Measurements from ENCODE around the gene STK11.
"Not testable (repeated sequence)": the region's sequence is repeated elsewhere in the genome, so short reads cannot be mapped to it uniquely, and the experiment has no call there.

Gene STK11

GRCh38 chr19:1243768-1244692 lies 38.5 kb downstream of the STK11 start:
- no peaks in the 10 kb centered on the region for H3K4me1 ChIP-seq (ENCODE audit: control insufficient read depth, low read depth, low read length)
- no CpG with 5 or more reads among the region's 33 CpGs for WGBS (ENCODE audit: extremely low coverage, insufficient coverage, low lambda C conversion rate)
- H2BK5ac ChIP-seq (ENCODE audit: low read length): no peak overlapping the region
- H4K8ac ChIP-seq (ENCODE audit: low read depth, low read length): no peak overlapping the region
- H2BK15ac ChIP-seq (replicated peaks; ENCODE audit: low read depth): no peak overlapping the region
- H3K27me3 ChIP-seq (ENCODE audit: insufficient read depth, low read length, poor library complexity): no peaks in the 10 kb centered on the region
- H3K23ac ChIP-seq (ENCODE audit: low read length): no peak overlapping the region
- peaks cover 5% of the 10 kb centered on the region for H3K79me2 ChIP-seq (ENCODE audit: control insufficient read depth, insufficient read depth, low read length)
- no peak overlapping the region for H2AK5ac ChIP-seq (ENCODE audit: low read length)
- H3K18ac ChIP-seq (ENCODE audit: low read length): no peak overlapping the region
- no peaks in the 10 kb centered on the region for H3K36me3 ChIP-seq (ENCODE audit: control insufficient read depth, insufficient read depth, low read length)
- peaks cover 5% of the 10 kb centered on the region for H3K79me1 ChIP-seq (ENCODE audit: low read length)
- no peak overlapping the region for H2BK120ac ChIP-seq (ENCODE audit: low read depth, low read length)
- peak overlapping the region; percentile 50 for H3K9ac ChIP-seq (ENCODE audit: low read length)
- H3K4ac ChIP-seq (ENCODE audit: low read depth, low read length): no peak overlapping the region
- peak; percentile 82 for DNase-seq
- H4K5ac ChIP-seq (ENCODE audit: low read length): no peak overlapping the region
- no peak overlapping the region for H3K27ac ChIP-seq (ENCODE audit: low read depth, low read length)
- peak overlapping the region; percentile 79 for H3K56ac ChIP-seq (ENCODE audit: low read length)
- H3K4me3 ChIP-seq (ENCODE audit: low read length): no peak overlapping the region
- H3K4me2 ChIP-seq (ENCODE audit: low read length): no peak overlapping the region

GRCh38 chr19:1244693-1245451 lies 39.3 kb downstream of the STK11 start:
- Histone ChIP-seq H4K8ac (ENCODE audit: low read depth, low read length) (no peak overlapping the region), H2BK5ac (ENCODE audit: low read length) (no peak overlapping the region), H3K18ac (ENCODE audit: low read length) (no peak overlapping the region), H3K23ac (ENCODE audit: low read length) (no peak overlapping the region), H3K27ac (ENCODE audit: low read depth, low read length) (no peak overlapping the region), H2BK120ac (ENCODE audit: low read depth, low read length) (no peak overlapping the region), H3K4me2 (ENCODE audit: low read length) (no peak overlapping the region), H3K79me2 (ENCODE audit: control insufficient read depth, insufficient read depth, low read length) (peaks cover 6% of the 10 kb centered on the region), H3K4me1 (ENCODE audit: control insufficient read depth, low read depth, low read length) (no peaks in the 10 kb centered on the region), H3K9ac (ENCODE audit: low read length) (peak overlapping the region; percentile 50), H3K4me3 (ENCODE audit: low read length) (no peak overlapping the region), H3K36me3 (ENCODE audit: control insufficient read depth, insufficient read depth, low read length) (no peaks in the 10 kb centered on the region), H2BK15ac (replicated peaks; ENCODE audit: low read depth) (no peak overlapping the region), H4K5ac (ENCODE audit: low read length) (no peak overlapping the region), H3K27me3 (ENCODE audit: insufficient read depth, low read length, poor library complexity) (no peaks in the 10 kb centered on the region), H3K56ac (ENCODE audit: low read length) (peak overlapping the region; percentile 79), H3K79me1 (ENCODE audit: low read length) (peaks cover 5% of the 10 kb centered on the region), H3K4ac (ENCODE audit: low read depth, low read length) (peak overlapping the region; percentile 38), H2AK5ac (ENCODE audit: low read length) (no peak overlapping the region)
- no peak for DNase-seq
- WGBS (ENCODE audit: extremely low coverage, insufficient coverage, low lambda C conversion rate): no CpG with 5 or more reads among the region's 31 CpGs

- H3K4me1 ChIP-seq (ENCODE audit: control insufficient read depth, low read depth, low read length): no peaks in the 10 kb centered on the region
- H4K5ac ChIP-seq (ENCODE audit: low read length): no peak overlapping the region
- H2AK5ac ChIP-seq (ENCODE audit: low read length): no peak overlapping the region
- H2BK15ac ChIP-seq (replicated peaks; ENCODE audit: low read depth): no peak overlapping the region
- H3K56ac ChIP-seq (ENCODE audit: low read length): peak overlapping the region; percentile 25
- WGBS (ENCODE audit: extremely low coverage, insufficient coverage, low lambda C conversion rate): no CpG with 5 or more reads among the region's 26 CpGs
- no peak overlapping the region for H3K18ac ChIP-seq (ENCODE audit: low read length)
- no peak overlapping the region for H3K27ac ChIP-seq (ENCODE audit: low read depth, low read length)
- no peak overlapping the region for H3K4ac ChIP-seq (ENCODE audit: low read depth, low read length)
- peaks cover 12% of the 10 kb centered on the region for H3K79me2 ChIP-seq (ENCODE audit: control insufficient read depth, insufficient read depth, low read length)
- no peak for DNase-seq
- H3K79me1 ChIP-seq (ENCODE audit: low read length): peaks cover 5% of the 10 kb centered on the region
- H3K4me2 ChIP-seq (ENCODE audit: low read length): no peak overlapping the region
- no peak overlapping the region for H3K4me3 ChIP-seq (ENCODE audit: low read length)
- H2BK5ac ChIP-seq (ENCODE audit: low read length): no peak overlapping the region
- no peaks in the 10 kb centered on the region for H3K27me3 ChIP-seq (ENCODE audit: insufficient read depth, low read length, poor library complexity)
- no peak overlapping the region for H3K9ac ChIP-seq (ENCODE audit: low read length)
- H2BK120ac ChIP-seq (ENCODE audit: low read depth, low read length): no peak overlapping the region
- H3K23ac ChIP-seq (ENCODE audit: low read length): no peak overlapping the region
- no peak overlapping the region for H4K8ac ChIP-seq (ENCODE audit: low read depth, low read length)
- no peaks in the 10 kb centered on the region for H3K36me3 ChIP-seq (ENCODE audit: control insufficient read depth, insufficient read depth, low read length)
Observed at GRCh38 chr19:1245494-1246264, 40.1 kb downstream of the STK11 start.

- not testable (repeated sequence) for H2BK15ac ChIP-seq (replicated peaks; ENCODE audit: low read depth); H3K4me1 ChIP-seq (ENCODE audit: control insufficient read depth, low read depth, low read length); H3K23ac ChIP-seq (ENCODE audit: low read length); H3K4ac ChIP-seq (ENCODE audit: low read depth, low read length); H2BK5ac ChIP-seq (ENCODE audit: low read length); H3K4me3 ChIP-seq (ENCODE audit: low read length); H2AK5ac ChIP-seq (ENCODE audit: low read length); H2BK120ac ChIP-seq (ENCODE audit: low read depth, low read length); H4K8ac ChIP-seq (ENCODE audit: low read depth, low read length); H3K79me1 ChIP-seq (ENCODE audit: low read length); H3K4me2 ChIP-seq (ENCODE audit: low read length); H3K18ac ChIP-seq (ENCODE audit: low read length); H3K36me3 ChIP-seq (ENCODE audit: control insufficient read depth, insufficient read depth, low read length); H3K27me3 ChIP-seq (ENCODE audit: insufficient read depth, low read length, poor library complexity); H3K9ac ChIP-seq (ENCODE audit: low read length); H4K5ac ChIP-seq (ENCODE audit: low read length); DNase-seq; H3K27ac ChIP-seq (ENCODE audit: low read depth, low read length)
- Histone ChIP-seq H3K79me2 (ENCODE audit: control insufficient read depth, insufficient read depth, low read length) (peaks cover 20% of the 10 kb centered on the region), H3K56ac (ENCODE audit: low read length) (peak overlapping the region; percentile 25)
- no CpG with 5 or more reads among the region's 27 CpGs for WGBS (ENCODE audit: extremely low coverage, insufficient coverage, low lambda C conversion rate)
Observed at GRCh38 chr19:1246265-1247087, 40.9 kb downstream of the STK11 start.

- H2AK5ac ChIP-seq (ENCODE audit: low read length): no peak overlapping the region
- peak overlapping the region; percentile 84 for H3K4me2 ChIP-seq (ENCODE audit: low read length)
- H3K18ac ChIP-seq (ENCODE audit: low read length): peak overlapping the region; percentile 62
- no CpG with 5 or more reads among the region's 8 CpGs for WGBS (ENCODE audit: extremely low coverage, insufficient coverage, low lambda C conversion rate)
- peak overlapping the region; percentile 81 for H3K9ac ChIP-seq (ENCODE audit: low read length)
- no peak overlapping the region for H4K5ac ChIP-seq (ENCODE audit: low read length)
- no peak for DNase-seq
- peaks cover 5% of the 10 kb centered on the region for H3K36me3 ChIP-seq (ENCODE audit: control insufficient read depth, insufficient read depth, low read length)
- H3K4me1 ChIP-seq (ENCODE audit: control insufficient read depth, low read depth, low read length): no peaks in the 10 kb centered on the region
- H3K4me3 ChIP-seq (ENCODE audit: low read length): no peak overlapping the region
- peak overlapping the region; percentile 89 for H3K56ac ChIP-seq (ENCODE audit: low read length)
- H4K8ac ChIP-seq (ENCODE audit: low read depth, low read length): no peak overlapping the region
- H3K23ac ChIP-seq (ENCODE audit: low read length): no peak overlapping the region
- no peak overlapping the region for H2BK5ac ChIP-seq (ENCODE audit: low read length)
- H3K79me1 ChIP-seq (ENCODE audit: low read length): no peaks in the 10 kb centered on the region
- no peak overlapping the region for H3K27ac ChIP-seq (ENCODE audit: low read depth, low read length)
- H2BK15ac ChIP-seq (replicated peaks; ENCODE audit: low read depth): no peak overlapping the region
- no peak overlapping the region for H2BK120ac ChIP-seq (ENCODE audit: low read depth, low read length)
- H3K79me2 ChIP-seq (ENCODE audit: control insufficient read depth, insufficient read depth, low read length): peaks cover 28% of the 10 kb centered on the region
- H3K27me3 ChIP-seq (ENCODE audit: insufficient read depth, low read length, poor library complexity): no peaks in the 10 kb centered on the region
- H3K4ac ChIP-seq (ENCODE audit: low read depth, low read length): no peak overlapping the region
Observed at GRCh38 chr19:1247748-1248138, 42.2 kb downstream of the STK11 start.

Measured in mesendoderm (in vitro differentiated cells).